Chondrocyte (in vitro differentiated cells): ENCODE results near the gene TRMT10B. TPM values are rescaled to one million over a fixed set of nuclear protein-coding genes. Genes with fewer than 3 reads are reported as not detected.

Source experiments
- DNase-seq: peaks from one replicate; pipeline ENCODE4 v3.0.0; 2021; ENCODE audit warnings: mixed read lengths, low spot score
- H3K27ac Mint-ChIP-seq: one replicate; pipeline ENCODE4 v1.8.0; 2021; ENCODE audit warnings: mild to moderate bottlenecking, moderate library complexity, mixed read lengths; ENCODE audit not compliant: unreplicated experiment
- H3K27me3 Mint-ChIP-seq: 2 replicates; pipeline ENCODE4 v1.8.0; 2021; ENCODE audit warnings: low read depth, mixed read lengths
- H3K36me3 Mint-ChIP-seq: 2 replicates; pipeline ENCODE4 v1.8.0; 2021; ENCODE audit warnings: low read depth, mixed read lengths
- H3K4me1 Mint-ChIP-seq: 2 replicates; pipeline ENCODE4 v1.8.0; 2021; ENCODE audit warnings: low read depth, mild to moderate bottlenecking, mixed read lengths
- H3K4me3 Mint-ChIP-seq: one replicate; pipeline ENCODE4 v1.8.0; 2021; ENCODE audit warnings: mild to moderate bottlenecking, moderate library complexity, mixed read lengths; ENCODE audit not compliant: unreplicated experiment
- H3K9me3 Mint-ChIP-seq: 2 replicates; pipeline ENCODE4 v1.8.0; 2021; ENCODE audit warnings: low read depth, mixed read lengths
- CTCF ChIP-seq: fragments of 200-600 bp; sonication (generic); IDR thresholded peaks from 2 replicates; pipeline ENCODE4 v1.5.0; 2021; ENCODE audit warnings: antibody characterized with exemption, mild to moderate bottlenecking, moderate library complexity
- long read RNA-seq: library from polyadenylated mRNA; stranded (forward); transcript quantifications from one replicate; pipeline ENCODE4 v2.0.0, GENCODE V29; 2021
- total RNA-seq: library from RNA; stranded (reverse); gene quantifications from 3 replicates; pipeline ENCODE4 v1.2.1, GENCODE V29; 2021

The TRMT10B gene
- total RNA-seq, result 4.8 to 5.7 TPM (median 5.2 TPM) in 3 replicates
- long read RNA-seq, partial matches to known transcripts, result 1 of 32 reads
- long read RNA-seq, other reads (novel, unspliced or antisense), result 25 of 32 reads

GRCh38 chr9:37753489-37754190 lies at the start of gene TRMT10B:
Gene TRMT10B, plus strand, starts transcription at chr9:37753805. Its CDS starts 8,127 bp downstream, at chr9:37761932.
- Mint-ChIP-seq H3K27me3 (no peaks in the 10 kb centered on the region), H3K4me3 (peak within 1 kb of the TSS; percentile 98), H3K36me3 (no peaks in the 10 kb centered on the region), H3K27ac (peak within 1 kb of the TSS; percentile 93), H3K9me3 (no peaks in the 10 kb centered on the region), H3K4me1 (peaks cover 14% of the 10 kb centered on the region)
- no peak for DNase-seq
- TF ChIP-seq CTCF, result peak; percentile 27

- no peak for DNase-seq
- Mint-ChIP-seq H3K27ac (no peak overlapping the region), H3K9me3 (no peaks in the 10 kb centered on the region), H3K4me3 (no peak overlapping the region), H3K27me3 (peaks cover 53% of the 10 kb centered on the region), H3K4me1 (no peaks in the 10 kb centered on the region), H3K36me3 (no peaks in the 10 kb centered on the region)
- no peak for TF ChIP-seq CTCF
Observed at GRCh38 chr9:37705787-37706186, 47.8 kb upstream of the TRMT10B start.

GRCh38 chr9:37706290-37706689 lies 47.3 kb upstream of the TRMT10B start:
- H3K36me3 Mint-ChIP-seq, result no peaks in the 10 kb centered on the region
- no peak for TF ChIP-seq CTCF
- no peaks in the 10 kb centered on the region for H3K9me3 Mint-ChIP-seq
- no peak overlapping the region for H3K27ac Mint-ChIP-seq
- H3K4me3 Mint-ChIP-seq, result no peak overlapping the region
- peaks cover 55% of the 10 kb centered on the region for H3K27me3 Mint-ChIP-seq
- no peaks in the 10 kb centered on the region for H3K4me1 Mint-ChIP-seq
- DNase-seq, result no peak

- Mint-ChIP-seq H3K4me1 (no peaks in the 10 kb centered on the region), H3K27ac (no peak overlapping the region), H3K27me3 (peaks cover 50% of the 10 kb centered on the region), H3K36me3 (no peaks in the 10 kb centered on the region), H3K9me3 (no peaks in the 10 kb centered on the region), H3K4me3 (no peak overlapping the region)
- no peak for TF ChIP-seq CTCF
- DNase-seq, result no peak
Observed at GRCh38 chr9:37707748-37708147, 45.9 kb upstream of the TRMT10B start.

- H3K36me3 Mint-ChIP-seq, result no peaks in the 10 kb centered on the region
- H3K4me3 Mint-ChIP-seq, result no peak overlapping the region
- H3K4me1 Mint-ChIP-seq, result no peaks in the 10 kb centered on the region
- TF ChIP-seq CTCF, result no peak
- no peak overlapping the region for H3K27ac Mint-ChIP-seq
- H3K9me3 Mint-ChIP-seq, result peaks cover 4% of the 10 kb centered on the region
- H3K27me3 Mint-ChIP-seq, result peaks cover 48% of the 10 kb centered on the region
- DNase-seq, result no peak
Observed at GRCh38 chr9:37710046-37710445, 43.6 kb upstream of the TRMT10B start.
